ENCODE data around the gene PTPRZ1.
A peak's percentile ranks its signal among the peaks of the same experiment; 100 is the strongest.

Gene PTPRZ1

GRCh38 chr7:121872831-121873288 is at the start of gene PTPRZ1:
Gene PTPRZ1, plus strand, starts transcription at chr7:121873161. Its CDS starts 339 bp downstream, at chr7:121873500.
- DNase-seq = peak; percentile 19

GRCh38 chr7:121824276-121824675 is 48.7 kb upstream of the PTPRZ1 start:
- no peak for DNase-seq

GRCh38 chr7:121831351-121831750 is 41.6 kb upstream of the PTPRZ1 start:
- DNase-seq = no peak

GRCh38 chr7:121831801-121832200 is 41.2 kb upstream of the PTPRZ1 start:
- DNase-seq = no peak

- DNase-seq = no peak
These were observed 40.6 kb upstream of the PTPRZ1 start for GRCh38 chr7:121832347-121832746.

- DNase-seq = no peak
These were observed 39.0 kb upstream of the PTPRZ1 start for GRCh38 chr7:121833991-121834390.

- no peak for DNase-seq
These were observed 35.5 kb upstream of the PTPRZ1 start for GRCh38 chr7:121837462-121837861.

GRCh38 chr7:121847041-121847440 is 25.9 kb upstream of the PTPRZ1 start:
- no peak for DNase-seq

- DNase-seq = no peak
These were observed 19.7 kb upstream of the PTPRZ1 start for GRCh38 chr7:121853307-121853706.

- no peak for DNase-seq
These were observed 12.0 kb upstream of the PTPRZ1 start for GRCh38 chr7:121860953-121861352.

- DNase-seq = no peak
These were observed 10.4 kb upstream of the PTPRZ1 start for GRCh38 chr7:121862591-121862990.

GRCh38 chr7:121871188-121871587 is 1.8 kb upstream of the PTPRZ1 start:
- no peak for DNase-seq

- DNase-seq = peak; percentile 17
These were observed 581 bp downstream of the PTPRZ1 start for GRCh38 chr7:121873289-121874194.

- no peak for DNase-seq
These were observed 1.3 kb downstream of the PTPRZ1 start for GRCh38 chr7:121874298-121874697.

- DNase-seq = no peak
These were observed 2.2 kb downstream of the PTPRZ1 start for GRCh38 chr7:121875203-121875602.

GRCh38 chr7:121876656-121877500 is 3.9 kb downstream of the PTPRZ1 start:
- no peak for DNase-seq

GRCh38 chr7:121878918-121879464 is 6.0 kb downstream of the PTPRZ1 start:
- DNase-seq = no peak

- DNase-seq = no peak
These were observed 6.6 kb downstream of the PTPRZ1 start for GRCh38 chr7:121879544-121879943.

GRCh38 chr7:121882731-121883130 is 9.8 kb downstream of the PTPRZ1 start:
- no peak for DNase-seq

- no peak for DNase-seq
These were observed 12.4 kb downstream of the PTPRZ1 start for GRCh38 chr7:121885166-121885920.

GRCh38 chr7:121887634-121888033 is 14.7 kb downstream of the PTPRZ1 start:
- no peak for DNase-seq

GRCh38 chr7:121890833-121891232 is 17.9 kb downstream of the PTPRZ1 start:
- no peak for DNase-seq

- DNase-seq = no peak
These were observed 18.8 kb downstream of the PTPRZ1 start for GRCh38 chr7:121891731-121892130.
